Stimulated activated CD4-positive, alpha-beta T cell treated with anti-CD3 and anti-CD28 coated beads, Interleukin-2, amount 100 ng/mL, for 4 hours (primary cell): Measurements from ENCODE around the gene CDKN1C.
A peak's percentile ranks its signal among the peaks of the same experiment; 100 is the strongest.

Experiments used
- DNase-seq: peaks from one replicate; pipeline ENCODE4 v3.0.0-alpha.2; 2020; ENCODE audit warnings: low read depth

CDKN1C gene

GRCh38 chr11:2889362-2890273 lies 4.0 kb upstream of the CDKN1C start:
- DNase-seq: no peak

- peak; percentile 76 for DNase-seq
Observed at GRCh38 chr11:2888266-2888968, 2.8 kb upstream of the CDKN1C start.

- DNase-seq: no peak
Observed at GRCh38 chr11:2887515-2888195, 2.1 kb upstream of the CDKN1C start.

GRCh38 chr11:2886936-2887335 lies 1.4 kb upstream of the CDKN1C start:
- no peak for DNase-seq

DNA sequence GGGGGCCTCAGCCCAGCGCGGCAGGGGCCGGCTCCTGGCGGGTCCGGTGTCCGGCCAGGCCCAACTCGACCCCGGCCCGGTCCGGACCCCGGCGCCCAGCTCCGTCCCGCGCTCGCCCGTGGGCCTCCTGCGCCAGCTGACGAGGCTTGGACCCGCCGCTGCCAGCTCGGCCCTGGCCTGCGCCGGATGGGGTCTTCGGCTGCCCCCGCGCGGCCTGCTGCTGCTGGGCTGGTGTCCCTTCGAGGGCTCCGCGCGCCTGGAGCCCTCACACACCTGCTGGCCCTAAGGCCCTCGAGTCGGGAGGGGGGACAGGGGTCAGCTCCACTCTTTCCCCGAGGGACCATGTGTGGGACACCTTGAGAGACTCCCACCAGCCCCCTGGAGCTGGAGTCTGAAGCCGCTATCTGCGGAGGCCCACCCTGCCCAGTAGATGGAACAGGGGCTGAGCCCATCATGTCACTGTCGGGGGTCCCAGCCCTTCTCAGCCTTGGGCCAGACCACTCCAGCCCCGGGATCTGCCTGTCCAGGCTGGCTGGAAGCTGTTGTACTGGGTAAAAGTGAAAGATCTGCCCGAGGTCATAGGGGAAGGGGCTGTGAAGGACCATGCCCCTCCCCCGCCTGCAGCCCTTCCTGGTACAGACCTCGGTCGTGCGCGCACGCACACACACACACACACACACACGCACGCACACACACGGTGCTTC lies 768 bp upstream of the CDKN1C start:
- DNase-seq: no peak

DNA sequence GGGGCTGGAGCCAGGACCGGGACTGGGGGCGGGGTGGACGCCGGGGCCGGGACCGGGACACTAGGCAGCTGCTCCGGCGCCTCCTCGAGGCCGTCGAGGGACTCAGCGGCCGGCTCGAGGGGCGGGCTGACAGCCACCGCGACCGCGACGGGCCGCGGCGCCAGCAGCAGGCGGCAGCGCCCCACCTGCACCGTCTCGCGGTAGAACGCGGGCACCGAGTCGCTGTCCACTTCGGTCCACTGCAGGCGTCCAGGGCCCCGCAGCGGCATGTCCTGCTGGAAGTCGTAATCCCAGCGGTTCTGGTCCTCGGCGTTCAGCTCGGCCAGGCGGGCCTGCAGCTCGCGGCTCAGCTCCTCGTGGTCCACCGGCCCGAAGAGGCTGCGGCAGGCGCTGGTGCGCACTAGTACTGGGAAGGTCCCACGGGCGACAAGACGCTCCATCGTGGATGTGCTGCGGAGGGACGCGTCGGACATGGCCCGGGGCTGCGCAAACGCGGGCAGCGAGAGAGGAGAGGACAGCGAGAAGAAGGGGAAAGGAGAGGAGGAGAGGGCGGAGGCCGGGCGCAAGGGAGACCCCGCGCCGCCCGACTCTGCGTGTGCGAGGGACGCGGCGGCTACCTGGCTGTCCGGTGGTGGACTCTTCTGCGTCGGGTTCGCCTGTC lies 428 bp downstream of the CDKN1C start:
- no peak for DNase-seq

DNA sequence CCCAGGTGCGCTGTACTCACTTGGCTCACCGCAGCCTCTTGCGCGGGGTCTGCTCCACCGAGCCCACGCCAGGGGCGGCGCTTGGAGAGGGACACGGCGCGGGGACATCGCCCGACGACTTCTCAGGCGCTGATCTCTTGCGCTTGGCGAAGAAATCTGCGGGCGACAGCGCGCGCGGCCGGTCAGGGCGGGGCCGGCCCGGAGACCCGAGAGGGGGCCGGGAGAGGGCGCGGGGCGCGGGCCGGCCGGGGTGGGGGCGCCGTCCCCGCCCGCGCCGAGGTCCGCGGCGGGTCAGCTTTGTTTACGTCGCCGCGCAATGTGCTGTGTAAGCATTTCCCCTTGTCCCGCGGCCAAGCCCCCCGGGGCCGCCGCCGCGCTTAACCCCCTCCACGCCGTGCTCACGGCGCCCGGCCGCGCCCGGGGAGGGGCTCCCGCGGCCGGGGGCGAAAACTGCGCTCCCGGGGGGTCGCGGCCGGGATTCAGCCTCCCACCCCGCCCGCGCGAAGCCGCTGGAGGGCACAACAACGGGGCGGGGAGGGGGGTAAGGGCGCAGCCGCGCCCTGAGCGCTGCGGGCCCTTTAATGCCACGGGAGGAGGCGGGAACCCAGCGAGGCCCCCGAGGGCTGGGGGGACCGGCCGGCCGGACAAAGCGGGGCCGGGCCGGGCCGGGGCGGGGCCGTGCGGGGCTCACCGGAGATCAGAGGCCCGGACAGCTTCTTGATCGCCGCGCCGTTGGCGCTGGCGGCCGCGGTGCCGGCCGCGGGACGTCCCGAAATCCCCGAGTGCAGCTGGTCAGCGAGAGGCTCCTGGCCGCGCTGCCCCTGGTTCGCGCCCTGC lies 1.4 kb downstream of the CDKN1C start:
- DNase-seq: no peak

- no peak for DNase-seq
Observed at GRCh38 chr11:2883640-2883978, 2.0 kb downstream of the CDKN1C start.

GRCh38 chr11:2882396-2883110 lies 3.0 kb downstream of the CDKN1C start:
- DNase-seq: no peak

GRCh38 chr11:2881981-2882375 lies 3.6 kb downstream of the CDKN1C start:
- no peak for DNase-seq

DNA sequence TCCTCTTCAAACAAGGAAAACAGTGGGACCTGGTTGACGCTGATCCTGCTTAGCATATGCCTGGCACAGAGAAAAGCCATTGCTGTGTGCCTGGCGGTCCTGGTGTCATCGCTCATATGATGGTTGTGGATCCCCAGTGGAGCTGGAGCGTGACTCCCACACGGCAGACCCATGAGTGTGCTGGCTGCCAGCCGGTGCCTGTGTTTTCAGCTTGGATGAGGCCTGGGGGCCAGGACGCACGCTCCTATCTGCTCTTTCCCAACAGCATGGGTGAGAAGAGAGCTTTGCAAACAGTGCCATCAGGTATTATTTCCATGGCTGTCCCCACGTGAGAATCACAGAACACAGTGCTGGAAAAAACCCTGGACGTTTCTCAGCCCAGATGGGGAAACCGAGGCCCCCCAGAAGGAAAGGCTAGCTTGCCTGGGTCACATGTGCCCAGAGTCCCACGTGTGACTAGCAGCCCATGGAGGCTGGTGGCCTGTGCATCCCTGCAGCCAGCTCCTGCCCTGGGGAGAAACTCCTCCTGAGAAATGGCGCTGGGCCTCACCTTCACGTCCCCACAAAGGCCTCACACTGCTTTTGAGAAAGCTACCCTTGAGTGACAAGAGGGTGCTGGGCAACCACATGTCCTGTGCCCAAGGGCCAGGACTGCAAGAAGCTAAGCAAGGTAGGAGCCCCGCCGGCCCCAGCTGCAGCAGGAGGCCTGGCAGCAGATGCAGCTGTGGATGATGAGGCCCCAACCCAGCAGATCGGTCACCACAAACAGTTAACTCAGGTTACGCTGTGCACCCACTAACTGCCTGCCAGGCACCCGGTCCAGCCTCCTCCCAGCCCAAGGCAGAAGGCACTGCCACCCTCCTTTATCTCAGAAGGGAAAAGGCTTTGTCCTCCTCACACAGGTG lies 4.2 kb downstream of the CDKN1C start:
- no peak for DNase-seq

DNA sequence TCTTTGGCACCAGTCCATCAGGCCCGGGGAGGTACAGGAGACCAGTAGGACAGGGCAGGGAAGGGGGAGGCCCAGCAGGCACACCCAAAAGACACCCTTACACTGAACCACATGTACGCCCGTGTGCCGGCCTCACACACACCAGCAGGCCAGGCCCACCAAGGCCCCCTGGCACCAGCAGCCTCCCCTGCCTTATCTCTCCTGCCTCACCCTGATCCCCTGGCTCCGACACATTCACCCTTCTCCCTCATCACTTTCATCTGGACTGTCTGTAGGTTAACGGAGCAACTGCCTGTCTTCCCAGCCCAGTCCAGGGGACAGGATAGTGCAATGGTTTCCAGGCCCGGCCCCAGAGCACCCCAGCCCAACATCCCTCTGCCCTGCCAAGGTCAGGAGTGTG lies 4.9 kb downstream of the CDKN1C start:
- DNase-seq: no peak

DNA sequence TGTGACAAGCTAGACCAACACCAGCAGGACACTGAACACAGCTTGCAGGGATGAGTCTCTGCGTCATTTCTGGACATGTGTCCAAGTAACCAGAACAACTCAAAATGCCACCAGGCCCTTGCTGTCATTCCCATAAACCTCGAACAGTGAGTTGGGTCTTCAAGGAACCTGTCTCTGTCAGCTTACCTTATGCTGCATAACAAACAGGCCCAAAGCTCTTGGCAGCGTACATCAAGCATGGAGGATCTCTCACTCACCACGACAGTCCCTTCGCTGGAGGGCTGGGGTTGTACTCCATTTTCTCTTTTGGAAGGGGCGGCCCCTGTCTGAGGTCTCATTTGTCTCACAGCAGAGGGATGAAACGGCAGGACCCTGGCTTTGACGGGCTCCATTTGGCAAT lies 6.8 kb downstream of the CDKN1C start:
- no peak for DNase-seq

GRCh38 chr11:2877474-2877873 lies 8.1 kb downstream of the CDKN1C start:
- no peak for DNase-seq

- no peak for DNase-seq
Observed at GRCh38 chr11:2874963-2875362, 10.6 kb downstream of the CDKN1C start.

DNA sequence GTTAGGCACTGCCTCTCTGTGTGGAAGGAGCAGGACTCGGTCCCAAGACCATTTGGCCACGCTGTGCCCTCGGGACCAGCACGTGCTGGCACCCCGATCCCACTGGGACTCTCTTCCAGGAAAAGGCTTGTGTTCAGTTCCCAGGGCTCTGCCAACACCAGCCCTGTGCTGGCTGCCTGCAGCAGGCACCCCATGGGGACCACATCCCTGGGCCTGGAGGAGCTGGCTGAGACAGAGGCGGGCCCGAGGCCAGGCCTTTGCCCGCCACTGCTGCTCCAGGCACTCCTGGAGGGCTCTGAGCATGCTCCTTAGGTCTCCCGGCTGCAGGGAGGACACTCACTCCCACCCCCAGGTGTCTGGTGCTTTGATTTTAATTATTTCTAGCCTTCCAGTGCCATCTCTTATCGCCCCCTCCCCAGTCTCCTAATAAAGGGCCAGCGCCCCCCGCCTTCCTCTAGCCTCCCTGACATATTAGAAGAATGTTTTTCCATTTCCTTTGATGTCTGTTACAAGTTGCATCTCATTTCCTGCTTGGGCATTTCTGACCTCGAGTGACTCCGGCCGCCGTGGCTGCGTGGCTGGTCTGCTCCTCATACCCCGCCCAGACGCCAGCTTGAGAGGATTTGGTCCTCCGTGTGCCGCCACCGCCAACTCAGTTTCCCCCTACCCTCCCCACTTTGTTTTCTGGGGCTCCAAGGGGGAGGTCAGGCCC lies 14.4 kb downstream of the CDKN1C start:
- DNase-seq: no peak

DNA sequence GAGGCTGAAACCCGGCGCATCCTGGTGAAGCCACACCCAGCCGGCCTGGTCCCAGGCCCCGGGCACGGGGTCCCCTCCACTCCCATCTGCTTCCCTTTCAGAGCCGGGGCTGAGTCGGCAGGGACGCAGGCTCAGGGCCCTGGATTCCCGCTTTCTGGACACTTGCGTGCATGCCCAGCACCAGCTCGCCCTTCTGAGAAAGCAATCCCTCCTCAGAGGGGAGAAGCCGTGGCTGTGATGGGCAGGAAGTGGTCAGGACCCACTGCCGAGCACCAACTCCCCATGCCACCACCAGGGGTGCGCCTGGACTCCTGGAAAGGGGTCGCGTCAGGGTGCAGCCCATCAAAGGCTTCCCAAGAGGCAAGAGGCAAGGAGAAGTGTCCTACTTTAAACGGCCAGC lies 15.1 kb downstream of the CDKN1C start:
- DNase-seq: no peak
